ENCODE results near the gene STIM1.
A peak's percentile ranks its signal among the peaks of the same experiment; 100 is the strongest.

GRCh38 chr11:3807909-3808860 is 47.3 kb upstream of the STIM1 start, which contains the start of gene PGAP2:
- TF ChIP-seq CTCF (IDR thresholded peaks at IDR 0.05) (peak; percentile 23 to 78 (median 61)), POLR2A (IDR thresholded peaks at IDR 0.05) (no peak)
